ENCODE data around the gene TBP.
A peak's percentile ranks its signal among the peaks of the same experiment; 100 is the strongest.
"Not testable (repeated sequence)": the region's sequence is repeated elsewhere in the genome, so short reads cannot be mapped to it uniquely, and the experiment has no call there.

Gene TBP

GRCh38 chr6:170590725-170591124, 36.6 kb downstream of the TBP start:
- Histone ChIP-seq H3K4me1 (ENCODE audit: control extremely low read depth in 1 of 4, control insufficient read depth in 4 of 4, insufficient read depth in 4 of 4, low read length in 3 of 4) (no peaks in the 10 kb centered on the region), H3K27me3 (replicated peaks in 2 of 5; ENCODE audit: control insufficient read depth in 4 of 5, insufficient read depth in 5 of 5, low read length in 4 of 5) (peaks cover 0 to 3% (median 0%) of the 10 kb centered on the region in 5 experiments), H3K4me3 (ENCODE audit: control insufficient read depth in 1 of 7, extremely low read depth in 1 of 7, insufficient read depth in 4 of 7, low read depth in 2 of 7, low read length in 6 of 7) (no peak overlapping the region), H3K9me3 (ENCODE audit: control extremely low read depth in 1 of 5, control insufficient read depth in 4 of 5, insufficient read depth in 2 of 5, low read depth in 1 of 5, low read length in 4 of 5) (peaks cover 3 to 16% (median 6%) of the 10 kb centered on the region in 5 experiments), H3K27ac (ENCODE audit: insufficient read depth in 1 of 2, low read depth in 1 of 2, low read length in 2 of 2, poor library complexity in 1 of 2, severe bottlenecking in 2 of 2) (no peak overlapping the region), H3K36me3 (ENCODE audit: control insufficient read depth in 4 of 4, insufficient read depth in 4 of 4, low read length in 3 of 4) (no peaks in the 10 kb centered on the region)
- no peak for DNase-seq
- POLR2A ChIA-PET = interaction anchor here (0.6 kb wide), 1 partner anchor 37 kb away, joined by 3 read pairs; no protein-coding TSS in a partner anchor
- CTCF ChIA-PET = no interaction called here
- WGBS (ENCODE audit: insufficient coverage) = 100% methylated on average over 1 of the region's 1 CpG

- Histone ChIP-seq H3K4me1 (ENCODE audit: control extremely low read depth in 1 of 4, control insufficient read depth in 4 of 4, insufficient read depth in 4 of 4, low read length in 3 of 4) (no peaks in the 10 kb centered on the region), H3K4me3 (ENCODE audit: control insufficient read depth in 1 of 7, extremely low read depth in 1 of 7, insufficient read depth in 4 of 7, low read depth in 2 of 7, low read length in 6 of 7) (no peak overlapping the region), H3K27me3 (replicated peaks in 2 of 5; ENCODE audit: control insufficient read depth in 4 of 5, insufficient read depth in 5 of 5, low read length in 4 of 5) (peaks cover 0 to 6% (median 0%) of the 10 kb centered on the region in 5 experiments), H3K36me3 (ENCODE audit: control insufficient read depth in 4 of 4, insufficient read depth in 4 of 4, low read length in 3 of 4) (no peaks in the 10 kb centered on the region), H3K27ac (ENCODE audit: insufficient read depth in 1 of 2, low read depth in 1 of 2, low read length in 2 of 2, poor library complexity in 1 of 2, severe bottlenecking in 2 of 2) (no peak overlapping the region), H3K9me3 (ENCODE audit: control extremely low read depth in 1 of 5, control insufficient read depth in 4 of 5, insufficient read depth in 2 of 5, low read depth in 1 of 5, low read length in 4 of 5) (peaks cover 0 to 9% (median 4%) of the 10 kb centered on the region in 5 experiments)
- ChIA-PET CTCF (interaction anchor here (1.7 kb wide), 1 partner anchor 12 kb away, joined by 4 read pairs; the partner anchor contains the start of gene PDCD2), POLR2A (no interaction called here)
- DNase-seq = no peak
These were observed 42.3 kb downstream of the TBP start for GRCh38 chr6:170596426-170596825.

GRCh38 chr6:170597278-170597677, 43.1 kb downstream of the TBP start:
- ChIA-PET CTCF (interaction anchor here (1.7 to 1.8 kb wide), 2 partner anchors 9 to 13 kb away, joined by 3 to 4 read pairs; partner anchors contain the start of gene PDCD2), POLR2A (no interaction called here)
- Histone ChIP-seq H3K27me3 (replicated peaks in 2 of 5; ENCODE audit: control insufficient read depth in 4 of 5, insufficient read depth in 5 of 5, low read length in 4 of 5) (peaks cover 0 to 8% (median 0%) of the 10 kb centered on the region in 5 experiments), H3K9me3 (ENCODE audit: control extremely low read depth in 1 of 5, control insufficient read depth in 4 of 5, insufficient read depth in 2 of 5, low read depth in 1 of 5, low read length in 4 of 5) (peaks cover 0 to 9% (median 4%) of the 10 kb centered on the region in 5 experiments), H3K27ac (ENCODE audit: insufficient read depth in 1 of 2, low read depth in 1 of 2, low read length in 2 of 2, poor library complexity in 1 of 2, severe bottlenecking in 2 of 2) (no peak overlapping the region), H3K4me3 (ENCODE audit: control insufficient read depth in 1 of 7, extremely low read depth in 1 of 7, insufficient read depth in 4 of 7, low read depth in 2 of 7, low read length in 6 of 7) (no peak overlapping the region), H3K36me3 (ENCODE audit: control insufficient read depth in 4 of 4, insufficient read depth in 4 of 4, low read length in 3 of 4) (no peaks in the 10 kb centered on the region), H3K4me1 (ENCODE audit: control extremely low read depth in 1 of 4, control insufficient read depth in 4 of 4, insufficient read depth in 4 of 4, low read length in 3 of 4) (no peaks in the 10 kb centered on the region)
- no peak for DNase-seq

- peaks cover 2 to 49% (median 3%) of the 10 kb centered on the region in 5 experiments for H3K27me3 ChIP-seq (replicated peaks in 2 of 5; ENCODE audit: control insufficient read depth in 4 of 5, insufficient read depth in 5 of 5, low read length in 4 of 5)
- DNase-seq = no peak
- no peak overlapping the region for H3K4me3 ChIP-seq (ENCODE audit: control insufficient read depth in 1 of 7, extremely low read depth in 1 of 7, insufficient read depth in 4 of 7, low read depth in 2 of 7, low read length in 6 of 7)
- ChIA-PET CTCF (no interaction called here), POLR2A (no interaction called here)
- H3K27ac ChIP-seq (ENCODE audit: insufficient read depth in 1 of 2, low read depth in 1 of 2, low read length in 2 of 2, poor library complexity in 1 of 2, severe bottlenecking in 2 of 2) = no peak overlapping the region
- WGBS (ENCODE audit: insufficient coverage) = 100% methylated on average over 2 of the region's 6 CpGs
- H3K4me1 ChIP-seq (ENCODE audit: control extremely low read depth in 1 of 4, control insufficient read depth in 4 of 4, insufficient read depth in 4 of 4, low read length in 3 of 4) = no peaks in the 10 kb centered on the region
- H3K36me3 ChIP-seq (ENCODE audit: control insufficient read depth in 4 of 4, insufficient read depth in 4 of 4, low read length in 3 of 4) = no peaks in the 10 kb centered on the region
- peaks cover 0 to 4% (median 0%) of the 10 kb centered on the region in 5 experiments for H3K9me3 ChIP-seq (ENCODE audit: control extremely low read depth in 1 of 5, control insufficient read depth in 4 of 5, insufficient read depth in 2 of 5, low read depth in 1 of 5, low read length in 4 of 5)
These were observed 51.5 kb downstream of the TBP start for GRCh38 chr6:170605574-170606259.

- WGBS (ENCODE audit: insufficient coverage) = 92% methylated on average over 3 of the region's 8 CpGs
- CTCF ChIA-PET; H3K4me3 ChIP-seq (ENCODE audit: control insufficient read depth in 1 of 7, extremely low read depth in 1 of 7, insufficient read depth in 4 of 7, low read depth in 2 of 7, low read length in 6 of 7); POLR2A ChIA-PET; H3K4me1 ChIP-seq (ENCODE audit: control extremely low read depth in 1 of 4, control insufficient read depth in 4 of 4, insufficient read depth in 4 of 4, low read length in 3 of 4); H3K36me3 ChIP-seq (ENCODE audit: control insufficient read depth in 4 of 4, insufficient read depth in 4 of 4, low read length in 3 of 4); H3K27ac ChIP-seq (ENCODE audit: insufficient read depth in 1 of 2, low read depth in 1 of 2, low read length in 2 of 2, poor library complexity in 1 of 2, severe bottlenecking in 2 of 2); H3K9me3 ChIP-seq (ENCODE audit: control extremely low read depth in 1 of 5, control insufficient read depth in 4 of 5, insufficient read depth in 2 of 5, low read depth in 1 of 5, low read length in 4 of 5): not testable (repeated sequence)
- H3K27me3 ChIP-seq (replicated peaks in 2 of 5; ENCODE audit: control insufficient read depth in 4 of 5, insufficient read depth in 5 of 5, low read length in 4 of 5) = peaks cover 2 to 53% (median 5%) of the 10 kb centered on the region in 5 experiments
- DNase-seq = peak in 1 of 3 donors; percentile 4
These were observed 55.1 kb downstream of the TBP start for GRCh38 chr6:170609225-170609624.

GRCh38 chr6:170612256-170612804, 58.2 kb downstream of the TBP start:
- CTCF ChIA-PET; H3K4me1 ChIP-seq (ENCODE audit: control extremely low read depth in 1 of 4, control insufficient read depth in 4 of 4, insufficient read depth in 4 of 4, low read length in 3 of 4); H3K27ac ChIP-seq (ENCODE audit: insufficient read depth in 1 of 2, low read depth in 1 of 2, low read length in 2 of 2, poor library complexity in 1 of 2, severe bottlenecking in 2 of 2); POLR2A ChIA-PET; H3K4me3 ChIP-seq (ENCODE audit: control insufficient read depth in 1 of 7, extremely low read depth in 1 of 7, insufficient read depth in 4 of 7, low read depth in 2 of 7, low read length in 6 of 7); H3K9me3 ChIP-seq (ENCODE audit: control extremely low read depth in 1 of 5, control insufficient read depth in 4 of 5, insufficient read depth in 2 of 5, low read depth in 1 of 5, low read length in 4 of 5); DNase-seq; H3K36me3 ChIP-seq (ENCODE audit: control insufficient read depth in 4 of 4, insufficient read depth in 4 of 4, low read length in 3 of 4): not testable (repeated sequence)
- H3K27me3 ChIP-seq (replicated peaks in 2 of 5; ENCODE audit: control insufficient read depth in 4 of 5, insufficient read depth in 5 of 5, low read length in 4 of 5) = peaks cover 0 to 29% (median 2%) of the 10 kb centered on the region in 5 experiments
- WGBS (ENCODE audit: insufficient coverage) = no CpG with 5 or more reads among the region's 55 CpGs

GRCh38 chr6:170616020-170616554, 61.9 kb downstream of the TBP start:
- POLR2A ChIA-PET, CTCF ChIA-PET: not testable (repeated sequence)

More at GRCh38 chr6:170616020-170616554, 61.9 kb downstream of the TBP start:
- WGBS (ENCODE audit: insufficient coverage) = no CpG with 5 or more reads among the region's 1 CpG
- not testable (repeated sequence) for H3K27me3 ChIP-seq (replicated peaks in 2 of 5; ENCODE audit: control insufficient read depth in 4 of 5, insufficient read depth in 5 of 5, low read length in 4 of 5); H3K4me3 ChIP-seq (ENCODE audit: control insufficient read depth in 1 of 7, extremely low read depth in 1 of 7, insufficient read depth in 4 of 7, low read depth in 2 of 7, low read length in 6 of 7); H3K36me3 ChIP-seq (ENCODE audit: control insufficient read depth in 4 of 4, insufficient read depth in 4 of 4, low read length in 3 of 4); H3K27ac ChIP-seq (ENCODE audit: insufficient read depth in 1 of 2, low read depth in 1 of 2, low read length in 2 of 2, poor library complexity in 1 of 2, severe bottlenecking in 2 of 2); H3K4me1 ChIP-seq (ENCODE audit: control extremely low read depth in 1 of 4, control insufficient read depth in 4 of 4, insufficient read depth in 4 of 4, low read length in 3 of 4); H3K9me3 ChIP-seq (ENCODE audit: control extremely low read depth in 1 of 5, control insufficient read depth in 4 of 5, insufficient read depth in 2 of 5, low read depth in 1 of 5, low read length in 4 of 5); DNase-seq
